A549 (cell line): ENCODE data around the gene LIG3. TPM values are rescaled to one million over a fixed set of nuclear protein-coding genes. Genes with fewer than 3 reads are reported as not detected.

Source experiments
- ATAC-seq, 2 experiments: fragments of 200-7000 bp in 1 of 2; fragments of >200 bp in 1 of 2; cut with Nextera tagmentation in 1 of 2; cut with Tn5 transposase in 1 of 2; 3 replicates each; pipeline versions ENCODE4 v1.8.0 to v1.9.1; 2018 to 2020; ENCODE audit warnings: mild to moderate bottlenecking in 1 of 2, moderate library complexity in 1 of 2
- CTCF ChIA-PET: fragments of 300-600 bp; sonication (Branson Sonifier 250); formaldehyde crosslinking; extraction: SDS; loops from one replicate; lab custom pipeline; 2021; ENCODE audit warnings: antibody characterized with exemption, inconsistent platforms; lab: Yijun Ruan, JAX
- POLR2A ChIA-PET: fragments of 350-600 bp; formaldehyde crosslinking; extraction: SDS; loops from one replicate; lab custom pipeline; 2021; ENCODE audit warnings: antibody characterized with exemption, inconsistent platforms; lab: Yijun Ruan, JAX
- DNase-seq, 2 experiments: peaks; one replicate each; pipeline versions ENCODE4 v3.0.0 to v3.0.0-alpha.2; 2011 to 2016; ENCODE audit warnings: low read depth in 1 of 2, low spot score in 1 of 2
- FAIRE-seq: peaks from 2 replicates; lab custom pipeline; 2011; peaks lifted over from hg19 to GRCh38; lab: Jason Lieb, UNC
- H3K27ac ChIP-seq, 2 experiments: fragments of >200 bp; sonication (Bioruptor Twin); formaldehyde crosslinking; 3 replicates each; pipeline ENCODE4 v1.5.1; 2016 to 2017
- H3K4me1 ChIP-seq: fragments of >200 bp; sonication (Bioruptor Twin); formaldehyde crosslinking; 3 replicates; pipeline ENCODE4 v1.6.1; 2016
- H3K4me2 ChIP-seq: fragments of >200 bp; sonication (Bioruptor Twin); formaldehyde crosslinking; 3 replicates; pipeline ENCODE4 v1.6.1; 2016
- H3K4me3 ChIP-seq: fragments of >200 bp; sonication (Bioruptor Twin); formaldehyde crosslinking; 3 replicates; pipeline ENCODE4 v1.5.1; 2016
- H3K9me3 ChIP-seq: fragments of >200 bp; sonication (Bioruptor Twin); formaldehyde crosslinking; 3 replicates; pipeline ENCODE4 v1.6.1; 2016
- CBX8 ChIP-seq: fragments of 200-600 bp; sonication (generic); IDR thresholded peaks from 2 replicates; pipeline ENCODE4 v1.6.1; 2016
- CHD2 ChIP-seq: fragments of 150-350 bp; IDR thresholded peaks from 2 replicates; pipeline ENCODE4 v1.6.1; 2014; ENCODE audit warnings: low read length; ENCODE audit not compliant: partially characterized antibody
- CHD4 ChIP-seq: fragments of 200-600 bp; sonication (generic); IDR thresholded peaks from 2 replicates; pipeline ENCODE4 v1.6.1; 2016; ENCODE audit warnings: antibody characterized with exemption, mild to moderate bottlenecking, borderline replicate concordance
- EHF ChIP-seq: fragments of 250-450 bp; sonication (Bioruptor Pico); IDR thresholded peaks from 2 replicates; pipeline ENCODE4 v1.5.0; 2020; ENCODE audit warnings: mild to moderate bottlenecking
- EP300 ChIP-seq, 2 experiments: fragments of >200 bp; sonication (Bioruptor Twin); formaldehyde crosslinking; IDR thresholded peaks; 2 replicates in 1 of 2; 3 replicates in 1 of 2; pipeline ENCODE4 v1.6.1; 2016 to 2017
- FOSL2 ChIP-seq, 2 experiments: fragments of 450-650 bp in 1 of 2; fragments of >200 bp in 1 of 2; sonication (Bioruptor Twin) in 1 of 2; formaldehyde crosslinking; IDR thresholded peaks; 2 replicates each; pipeline versions ENCODE4 v1.5.0 to v1.6.1; 2016 to 2020; ENCODE audit warnings: mild to moderate bottlenecking in 1 of 2, moderate library complexity in 1 of 2
- HEYL ChIP-seq: fragments of 250-450 bp; sonication (Bioruptor Pico); IDR thresholded peaks from 2 replicates; pipeline ENCODE4 v1.8.0; 2021; ENCODE audit warnings: mild to moderate bottlenecking, moderate library complexity
- HOXB5 ChIP-seq: fragments of 250-450 bp; sonication (Bioruptor Pico); IDR thresholded peaks from 2 replicates; pipeline ENCODE4 v1.5.0; 2020; ENCODE audit warnings: mild to moderate bottlenecking, moderate library complexity
- MAFK ChIP-seq: fragments of 450-650 bp; IDR thresholded peaks from 2 replicates; pipeline ENCODE4 v1.6.1; 2014; ENCODE audit not compliant: partially characterized antibody
- MYC ChIP-seq: IDR thresholded peaks from 2 replicates; pipeline ENCODE4 v1.6.1; 2012; ENCODE audit warnings: mild to moderate bottlenecking, inconsistent platforms, low read length, improper control_type of control experiment, borderline replicate concordance
- NPAS2 ChIP-seq: fragments of 250-450 bp; sonication (Bioruptor Pico); IDR thresholded peaks from 2 replicates; pipeline ENCODE4 v1.8.0; 2022; ENCODE audit warnings: mild to moderate bottlenecking, moderate library complexity, borderline replicate concordance
- POLR2AphosphoS2 ChIP-seq: conservative IDR thresholded peaks from 2 replicates; pipeline ENCODE4 v1.6.1; 2012; ENCODE audit warnings: low read length, improper control_type of control experiment, inconsistent platforms
- RNF2 ChIP-seq: fragments of 200-600 bp; sonication (generic); IDR thresholded peaks from 2 replicates; pipeline ENCODE4 v1.6.1; 2016; ENCODE audit warnings: low read depth, mild to moderate bottlenecking, antibody characterized with exemption, moderate library complexity, borderline replicate concordance
- TFCP2L1 ChIP-seq: fragments of 250-450 bp; sonication (Bioruptor Pico); IDR thresholded peaks from 2 replicates; pipeline ENCODE4 v1.5.0; 2021; ENCODE audit warnings: mild to moderate bottlenecking
- ZFP36 ChIP-seq: fragments of 450-650 bp; IDR thresholded peaks from 2 replicates; pipeline ENCODE4 v1.6.1; 2014; ENCODE audit warnings: borderline replicate concordance; ENCODE audit not compliant: partially characterized antibody
- ZNF302 ChIP-seq: fragments of 250-450 bp; sonication (Bioruptor Pico); IDR thresholded peaks from 2 replicates; pipeline ENCODE4 v1.9.0; 2021; ENCODE audit warnings: inconsistent platforms, mild to moderate bottlenecking, moderate library complexity
- ZSCAN20 ChIP-seq: fragments of 250-450 bp; sonication (Bioruptor Pico); IDR thresholded peaks from 2 replicates; pipeline ENCODE4 v1.8.0; 2022; ENCODE audit warnings: mild to moderate bottlenecking, moderate library complexity
- WGBS: methylation state at CpG from one replicate; pipeline ENCODE4 v1.1.6; 2017; ENCODE audit errors: missing lambda C conversion rate; 5-methylcytosine and 5-hydroxymethylcytosine counted together
- polyA plus RNA-seq, 4 experiments: library from polyadenylated mRNA; depleted of rRNA in 3 of 4; stranded (reverse); fragments of >200 nt; fragmentation: RNase III in 1 of 4; extraction: RNeasy Plus Mini Kit Qiagen cat#74134 plus additional on column Dnase treatment in 1 of 4; gene quantifications; 2 replicates in 3 of 4; 3 replicates in 1 of 4; pipeline ENCODE4 v1.2.3, GENCODE V29; 2011 to 2017
- TF ChIP-seq, protein P1 (sequence below): fragments of >200 bp; sonication (Bioruptor Twin); formaldehyde crosslinking; IDR thresholded peaks from 2 replicates; pipeline ENCODE4 v1.6.1; 2016
- TF ChIP-seq, protein P2 (sequence below): fragments of 250-450 bp; sonication (Bioruptor Pico); IDR thresholded peaks from 2 replicates; pipeline ENCODE4 v1.5.0; 2021; ENCODE audit warnings: mild to moderate bottlenecking, moderate library complexity, borderline replicate concordance
- TF ChIP-seq, protein P3 (sequence below): fragments of >200 bp; sonication (Bioruptor Twin); formaldehyde crosslinking; IDR thresholded peaks from 3 replicates; pipeline ENCODE4 v1.5.1; 2016

The LIG3 gene
- polyA plus RNA-seq, 2 of the 4 experiments (the other 2 are of a cell fraction) = 36.3 to 56.8 TPM

DNA sequence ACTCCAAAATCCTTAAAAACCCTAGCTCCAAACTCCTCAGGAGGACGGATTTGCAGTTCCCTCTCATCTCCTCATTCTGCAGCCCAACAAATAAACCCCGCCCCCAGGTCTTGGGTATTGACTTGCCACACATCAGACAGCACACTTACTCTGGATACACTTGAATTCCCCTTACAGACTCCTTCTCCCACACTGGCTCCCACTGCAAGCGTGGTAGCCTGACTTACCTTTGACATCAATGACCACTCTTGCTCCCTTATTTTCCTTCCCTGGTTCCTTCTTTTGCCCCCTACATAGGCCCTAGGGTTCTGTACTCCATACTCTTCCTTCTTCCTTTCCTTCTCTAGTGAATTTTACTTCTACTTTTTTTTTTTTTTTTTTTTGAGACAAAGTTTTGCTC lies 75.7 kb downstream of the LIG3 start:
- ChIA-PET POLR2A (no interaction called here), CTCF (interaction anchor here (0.6 to 1.9 kb wide), 3 partner anchors 16 to 55 kb away, joined by 3 to 8 read pairs (median 3); no protein-coding TSS in a partner anchor)
- H3K9me3 ChIP-seq = no peaks in the 10 kb centered on the region
- ATAC-seq (peak in 1 of 2 experiments; percentile 24; a peak in 2 of 6 replicates), DNase-seq (no peak), FAIRE-seq (no peak)
- H3K27ac ChIP-seq = no peak overlapping the region
- H3K4me2 ChIP-seq = no peak overlapping the region
- 89% methylated on average over 3 of the region's 3 CpGs for WGBS
- H3K4me3 ChIP-seq = no peak overlapping the region
- H3K4me1 ChIP-seq = peaks cover 29% of the 10 kb centered on the region
- TF ChIP-seq HOXB5 (CRISPR knock-in tag) (no peak), HEYL (CRISPR knock-in tag) (no peak), POLR2AphosphoS2 (no peak), TFCP2L1 (no peak), ZNF302 (CRISPR knock-in tag) (no peak)
- TF ChIP-seq, protein P1, sequence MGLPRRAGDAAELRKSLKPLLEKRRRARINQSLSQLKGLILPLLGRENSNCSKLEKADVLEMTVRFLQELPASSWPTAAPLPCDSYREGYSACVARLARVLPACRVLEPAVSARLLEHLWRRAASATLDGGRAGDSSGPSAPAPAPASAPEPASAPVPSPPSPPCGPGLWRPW = no peak

DNA sequence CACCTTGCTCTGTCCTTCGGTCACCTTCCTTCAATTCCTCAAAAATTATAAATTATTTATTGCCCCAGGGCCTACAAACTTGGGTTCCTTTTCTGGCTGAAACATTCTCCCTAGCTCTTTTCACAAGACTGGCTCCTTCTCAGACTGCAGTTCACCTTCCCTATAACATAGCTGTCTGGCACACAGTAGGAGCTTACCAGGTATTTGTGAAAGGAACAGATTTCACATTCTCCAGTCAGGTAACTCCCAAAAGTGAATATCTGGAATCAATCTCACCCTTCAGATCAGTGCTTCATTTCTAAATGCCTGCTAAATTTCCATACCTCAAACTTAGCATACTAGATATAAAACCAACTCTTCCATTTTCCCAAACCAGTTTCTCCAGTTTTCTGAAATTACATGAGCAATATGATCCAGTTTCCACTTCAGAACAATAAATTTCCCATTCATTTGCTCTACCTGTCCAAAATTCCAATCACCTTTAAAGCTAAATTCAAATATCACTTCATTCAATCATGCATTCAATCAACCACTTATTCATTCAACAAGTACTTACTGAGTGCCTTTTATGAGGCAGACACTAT lies 77.1 kb downstream of the LIG3 start:
- Histone ChIP-seq H3K4me1 (peaks cover 20% of the 10 kb centered on the region), H3K4me2 (no peak overlapping the region), H3K27ac (0 out of 6 replicates have a peak overlapping the region, but pooled peaks of 1 of the 2 experiments have one; percentile 0)
- ATAC-seq = no peak
- no peak for TF ChIP-seq FOSL2 (IDR thresholded peaks at IDR 0.05)
- TF ChIP-seq FOSL2 (CRISPR knock-in tag; IDR thresholded peaks at IDR 0.05) = no peak
- TF ChIP-seq MYC = no peak
- no peak for TF ChIP-seq ZSCAN20 (CRISPR knock-in tag)
- TF ChIP-seq CBX8 = no peak
- TF ChIP-seq, protein P2, sequence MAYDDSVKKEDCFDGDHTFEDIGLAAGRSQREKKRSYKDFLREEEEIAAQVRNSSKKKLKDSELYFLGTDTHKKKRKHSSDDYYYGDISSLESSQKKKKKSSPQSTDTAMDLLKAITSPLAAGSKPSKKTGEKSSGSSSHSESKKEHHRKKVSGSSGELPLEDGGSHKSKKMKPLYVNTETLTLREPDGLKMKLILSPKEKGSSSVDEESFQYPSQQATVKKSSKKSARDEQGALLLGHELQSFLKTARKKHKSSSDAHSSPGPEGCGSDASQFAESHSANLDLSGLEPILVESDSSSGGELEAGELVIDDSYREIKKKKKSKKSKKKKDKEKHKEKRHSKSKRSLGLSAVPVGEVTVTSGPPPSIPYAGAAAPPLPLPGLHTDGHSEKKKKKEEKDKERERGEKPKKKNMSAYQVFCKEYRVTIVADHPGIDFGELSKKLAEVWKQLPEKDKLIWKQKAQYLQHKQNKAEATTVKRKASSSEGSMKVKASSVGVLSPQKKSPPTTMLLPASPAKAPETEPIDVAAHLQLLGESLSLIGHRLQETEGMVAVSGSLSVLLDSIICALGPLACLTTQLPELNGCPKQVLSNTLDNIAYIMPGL (CRISPR knock-in tag) = no peak
- TF ChIP-seq NPAS2 (CRISPR knock-in tag) = no peak
- TF ChIP-seq ZFP36 = no peak
- no peak for TF ChIP-seq EHF (CRISPR knock-in tag)
- TF ChIP-seq, protein P3, sequence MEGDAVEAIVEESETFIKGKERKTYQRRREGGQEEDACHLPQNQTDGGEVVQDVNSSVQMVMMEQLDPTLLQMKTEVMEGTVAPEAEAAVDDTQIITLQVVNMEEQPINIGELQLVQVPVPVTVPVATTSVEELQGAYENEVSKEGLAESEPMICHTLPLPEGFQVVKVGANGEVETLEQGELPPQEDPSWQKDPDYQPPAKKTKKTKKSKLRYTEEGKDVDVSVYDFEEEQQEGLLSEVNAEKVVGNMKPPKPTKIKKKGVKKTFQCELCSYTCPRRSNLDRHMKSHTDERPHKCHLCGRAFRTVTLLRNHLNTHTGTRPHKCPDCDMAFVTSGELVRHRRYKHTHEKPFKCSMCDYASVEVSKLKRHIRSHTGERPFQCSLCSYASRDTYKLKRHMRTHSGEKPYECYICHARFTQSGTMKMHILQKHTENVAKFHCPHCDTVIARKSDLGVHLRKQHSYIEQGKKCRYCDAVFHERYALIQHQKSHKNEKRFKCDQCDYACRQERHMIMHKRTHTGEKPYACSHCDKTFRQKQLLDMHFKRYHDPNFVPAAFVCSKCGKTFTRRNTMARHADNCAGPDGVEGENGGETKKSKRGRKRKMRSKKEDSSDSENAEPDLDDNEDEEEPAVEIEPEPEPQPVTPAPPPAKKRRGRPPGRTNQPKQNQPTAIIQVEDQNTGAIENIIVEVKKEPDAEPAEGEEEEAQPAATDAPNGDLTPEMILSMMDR = no peak
- TF ChIP-seq RNF2 = no peak
- TF ChIP-seq EP300 (IDR thresholded peaks at IDR 0.05) = no peak
- TF ChIP-seq CHD4 = no peak
- TF ChIP-seq CHD2 = no peak
- no peak for TF ChIP-seq MAFK
- TF ChIP-seq, all 56 proteins: peak for 0
- FAIRE-seq = no peak
- ChIA-PET CTCF (interaction anchor here (0.6 to 2.5 kb wide), 5 partner anchors 20 to 62 kb away, joined by 3 to 13 read pairs (median 6); partner anchors contain the start of gene RAD51D), POLR2A (no interaction called here)
- H3K9me3 ChIP-seq = no peaks in the 10 kb centered on the region
- 100% methylated on average over 1 of the region's 1 CpG for WGBS
- H3K4me3 ChIP-seq = no peak overlapping the region
- DNase-seq = no peak

Other genes with a start within 250 kb of the LIG3 start
- 1.9 and 3.1 TPM in 2 replicates for gene CCT6B, start 19.1 kb upstream of the LIG3 start, polyA plus RNA-seq (2011; rRNA removed)
- gene CCT6B, start 19.1 kb upstream of the LIG3 start, polyA plus RNA-seq (2017; fragmentation: RNase III; extraction: RNeasy Plus Mini Kit Qiagen cat#74134 plus additional on column Dnase treatment) = 0.77 to 1.3 TPM (median 0.87 TPM) in 3 replicates
- gene ZNF830, start 19.0 kb upstream of the LIG3 start, polyA plus RNA-seq (2011; rRNA removed) = 12.6 and 21.2 TPM in 2 replicates
- gene ZNF830, start 19.0 kb upstream of the LIG3 start, polyA plus RNA-seq (2017; fragmentation: RNase III; extraction: RNeasy Plus Mini Kit Qiagen cat#74134 plus additional on column Dnase treatment) = 18.4 to 20.0 TPM (median 19.9 TPM) in 3 replicates
- gene RFFL, start 83.2 kb downstream of the LIG3 start, polyA plus RNA-seq (2011; rRNA removed) = 35.5 and 49.4 TPM in 2 replicates
- 22.7 to 27.0 TPM (median 23.2 TPM) in 3 replicates for gene RFFL, start 83.2 kb downstream of the LIG3 start, polyA plus RNA-seq (2017; fragmentation: RNase III; extraction: RNeasy Plus Mini Kit Qiagen cat#74134 plus additional on column Dnase treatment)
- gene RAD51D, start 139.3 kb downstream of the LIG3 start, polyA plus RNA-seq (2011; rRNA removed) = 18.4 and 21.0 TPM in 2 replicates
- gene RAD51D, start 139.3 kb downstream of the LIG3 start, polyA plus RNA-seq (2017; fragmentation: RNase III; extraction: RNeasy Plus Mini Kit Qiagen cat#74134 plus additional on column Dnase treatment) = 17.7 to 23.8 TPM (median 20.1 TPM) in 3 replicates
- gene FNDC8, start 141.1 kb downstream of the LIG3 start, polyA plus RNA-seq (2011; rRNA removed) = not detected in 2 replicates
- not detected in 3 replicates for gene FNDC8, start 141.1 kb downstream of the LIG3 start, polyA plus RNA-seq (2017; fragmentation: RNase III; extraction: RNeasy Plus Mini Kit Qiagen cat#74134 plus additional on column Dnase treatment)
- gene NLE1, start 161.8 kb downstream of the LIG3 start, polyA plus RNA-seq (2011; rRNA removed) = 19.3 and 20.9 TPM in 2 replicates
- 29.7 to 31.8 TPM (median 30.0 TPM) in 3 replicates for gene NLE1, start 161.8 kb downstream of the LIG3 start, polyA plus RNA-seq (2017; fragmentation: RNase III; extraction: RNeasy Plus Mini Kit Qiagen cat#74134 plus additional on column Dnase treatment)
- gene UNC45B, start 167.3 kb downstream of the LIG3 start, polyA plus RNA-seq (2011; rRNA removed) = not detected in 2 replicates
- gene UNC45B, start 167.3 kb downstream of the LIG3 start, polyA plus RNA-seq (2017; fragmentation: RNase III; extraction: RNeasy Plus Mini Kit Qiagen cat#74134 plus additional on column Dnase treatment) = not detected in 3 replicates
- not detected in 2 replicates for gene SLC35G3, start 213.9 kb downstream of the LIG3 start, polyA plus RNA-seq (2011; rRNA removed)
- gene SLC35G3, start 213.9 kb downstream of the LIG3 start, polyA plus RNA-seq (2017; fragmentation: RNase III; extraction: RNeasy Plus Mini Kit Qiagen cat#74134 plus additional on column Dnase treatment) = not detected in 3 replicates